ENCODE data around the gene PLEKHH2.
A peak's percentile ranks its signal among the peaks of the same experiment; 100 is the strongest.
"Not testable (repeated sequence)": the region's sequence is repeated elsewhere in the genome, so short reads cannot be mapped to it uniquely, and the experiment has no call there.

PLEKHH2 gene

DNA sequence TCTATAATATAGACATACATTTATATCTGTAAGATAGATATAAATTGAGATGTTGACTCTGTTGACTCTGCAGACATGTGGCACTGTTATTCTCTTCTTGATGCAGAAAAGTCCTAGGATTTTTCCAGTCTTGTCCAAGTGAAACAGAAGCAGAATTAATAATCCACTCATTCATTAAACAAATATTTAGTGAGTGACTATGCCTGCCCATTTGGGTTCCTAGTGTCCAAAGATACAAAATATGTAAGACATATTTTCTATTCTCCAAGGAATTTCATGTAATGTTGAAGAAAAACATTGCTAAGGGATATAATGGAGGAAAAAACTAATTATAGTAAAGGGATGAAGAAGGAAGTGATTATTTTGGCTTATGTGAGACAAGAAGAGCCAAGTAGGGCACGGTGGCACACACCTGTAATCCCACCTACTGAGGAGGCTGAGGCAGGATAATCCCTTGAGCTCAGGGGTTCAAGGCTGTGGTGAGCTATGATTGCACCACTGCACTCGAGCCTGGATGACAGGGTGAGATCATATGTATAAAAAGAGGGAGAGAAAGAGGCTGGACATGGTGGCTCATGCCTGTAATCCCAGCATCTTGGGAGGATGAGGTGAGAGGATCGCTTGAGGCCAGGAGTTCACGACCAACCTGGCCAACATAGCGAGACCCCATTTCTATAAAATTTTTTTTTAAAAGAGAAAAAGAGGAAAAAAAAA lies 19.9 kb upstream of the PLEKHH2 start:
- DNase-seq (ENCODE audit: low read depth, low spot score): no peak
- H3K4me3 ChIP-seq (ENCODE audit: low read depth, low read length): no peak overlapping the region
- in situ Hi-C loops (cut with HindIII; ENCODE audit: low sequenced_read_pairs): no loop called here
- TF ChIP-seq, protein P1, sequence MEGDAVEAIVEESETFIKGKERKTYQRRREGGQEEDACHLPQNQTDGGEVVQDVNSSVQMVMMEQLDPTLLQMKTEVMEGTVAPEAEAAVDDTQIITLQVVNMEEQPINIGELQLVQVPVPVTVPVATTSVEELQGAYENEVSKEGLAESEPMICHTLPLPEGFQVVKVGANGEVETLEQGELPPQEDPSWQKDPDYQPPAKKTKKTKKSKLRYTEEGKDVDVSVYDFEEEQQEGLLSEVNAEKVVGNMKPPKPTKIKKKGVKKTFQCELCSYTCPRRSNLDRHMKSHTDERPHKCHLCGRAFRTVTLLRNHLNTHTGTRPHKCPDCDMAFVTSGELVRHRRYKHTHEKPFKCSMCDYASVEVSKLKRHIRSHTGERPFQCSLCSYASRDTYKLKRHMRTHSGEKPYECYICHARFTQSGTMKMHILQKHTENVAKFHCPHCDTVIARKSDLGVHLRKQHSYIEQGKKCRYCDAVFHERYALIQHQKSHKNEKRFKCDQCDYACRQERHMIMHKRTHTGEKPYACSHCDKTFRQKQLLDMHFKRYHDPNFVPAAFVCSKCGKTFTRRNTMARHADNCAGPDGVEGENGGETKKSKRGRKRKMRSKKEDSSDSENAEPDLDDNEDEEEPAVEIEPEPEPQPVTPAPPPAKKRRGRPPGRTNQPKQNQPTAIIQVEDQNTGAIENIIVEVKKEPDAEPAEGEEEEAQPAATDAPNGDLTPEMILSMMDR (IDR thresholded peaks at IDR 0.05; ENCODE audit: low read depth, low read length): no peak

DNA sequence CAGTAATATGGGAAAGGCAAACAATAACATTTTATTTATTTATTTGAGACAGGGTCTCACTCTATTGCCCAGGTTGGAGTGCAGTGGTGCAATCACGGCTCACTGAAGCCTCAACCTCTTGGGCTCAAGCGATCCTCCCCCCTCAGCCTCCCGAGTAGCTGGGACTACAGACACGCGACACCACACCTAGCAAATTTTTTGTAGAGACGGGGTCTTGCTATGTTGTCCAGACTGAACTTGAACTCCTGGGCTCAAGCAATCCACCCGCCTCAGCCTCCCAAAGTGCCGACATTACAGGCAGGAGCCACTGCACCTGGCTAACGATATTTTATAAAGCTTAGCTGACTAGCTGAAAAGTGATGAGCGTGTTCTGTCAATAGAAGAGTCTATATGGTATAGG lies 17.5 kb upstream of the PLEKHH2 start:
- no peak for DNase-seq (ENCODE audit: low read depth, low spot score)
- in situ Hi-C loops (cut with HindIII; ENCODE audit: low sequenced_read_pairs): no loop called here
- no peak overlapping the region for H3K4me3 ChIP-seq (ENCODE audit: low read depth, low read length)
- TF ChIP-seq, protein P1 (IDR thresholded peaks at IDR 0.05; ENCODE audit: low read depth, low read length): no peak

DNA sequence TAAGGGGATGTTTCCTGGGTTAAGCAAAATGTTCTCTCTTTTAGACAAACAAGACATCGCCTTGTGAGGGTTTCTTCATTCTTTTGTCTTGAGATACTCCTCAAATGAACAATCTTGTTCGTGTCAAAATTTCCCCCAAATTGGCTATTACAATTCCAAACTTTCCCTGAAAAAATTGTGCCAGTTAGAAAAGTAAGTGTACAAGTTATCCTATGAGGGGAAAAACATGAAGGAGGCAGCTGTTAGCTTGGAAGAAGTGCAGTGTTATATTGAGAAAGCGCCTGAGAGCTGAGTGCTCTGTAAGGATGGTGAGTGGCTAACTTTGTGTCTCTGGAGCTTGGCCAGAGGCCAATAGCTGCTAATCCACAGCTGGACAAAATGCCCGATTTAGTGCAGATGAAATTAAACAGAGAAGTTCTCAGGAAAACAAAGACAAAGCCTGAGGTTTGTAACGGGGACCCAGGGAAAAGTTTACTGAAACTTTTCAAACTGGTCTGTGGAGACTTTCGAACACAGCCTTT lies 14.1 kb upstream of the PLEKHH2 start:
- DNase-seq (ENCODE audit: low read depth, low spot score): no peak
- TF ChIP-seq, protein P1 (IDR thresholded peaks at IDR 0.05; ENCODE audit: low read depth, low read length): no peak
- in situ Hi-C loops (cut with HindIII; ENCODE audit: low sequenced_read_pairs): no loop called here
- no peak overlapping the region for H3K4me3 ChIP-seq (ENCODE audit: low read depth, low read length)

DNA sequence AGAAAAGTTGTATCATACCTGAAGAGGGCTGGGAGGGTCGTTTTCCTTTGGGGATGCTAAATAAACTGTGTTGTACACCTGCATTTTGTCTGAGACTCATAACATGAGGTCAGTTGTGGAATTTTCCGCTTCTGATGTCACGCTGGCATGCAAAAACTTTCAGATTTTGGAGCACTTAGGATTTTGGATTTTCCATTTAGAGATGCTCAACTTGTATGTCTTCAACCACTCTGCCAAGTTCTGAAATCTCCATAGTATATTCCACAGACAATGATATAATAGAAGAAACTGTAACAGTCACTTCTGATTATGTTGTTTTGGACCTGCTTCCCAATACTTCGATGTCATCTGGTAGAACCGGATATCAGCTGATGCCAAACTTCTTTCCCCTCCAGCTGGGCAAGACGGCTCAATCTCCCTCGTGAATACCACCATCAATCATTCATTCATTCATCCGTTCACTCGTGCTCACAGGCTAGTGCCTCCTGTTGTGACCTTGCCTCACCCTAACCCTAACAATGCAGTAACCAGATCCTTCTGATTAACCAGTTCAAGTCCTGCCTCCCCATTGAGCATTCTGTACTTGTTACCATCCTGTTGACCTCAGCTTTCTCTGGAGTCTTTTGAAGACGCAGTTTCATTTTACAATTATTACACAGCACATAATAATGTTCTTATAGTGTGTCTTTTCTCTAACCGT lies 5.3 kb upstream of the PLEKHH2 start:
- no peak for DNase-seq (ENCODE audit: low read depth, low spot score)
- TF ChIP-seq, protein P1 (IDR thresholded peaks at IDR 0.05; ENCODE audit: low read depth, low read length): no peak
- in situ Hi-C loops (cut with HindIII; ENCODE audit: low sequenced_read_pairs): no loop called here
- no peak overlapping the region for H3K4me3 ChIP-seq (ENCODE audit: low read depth, low read length)

DNA sequence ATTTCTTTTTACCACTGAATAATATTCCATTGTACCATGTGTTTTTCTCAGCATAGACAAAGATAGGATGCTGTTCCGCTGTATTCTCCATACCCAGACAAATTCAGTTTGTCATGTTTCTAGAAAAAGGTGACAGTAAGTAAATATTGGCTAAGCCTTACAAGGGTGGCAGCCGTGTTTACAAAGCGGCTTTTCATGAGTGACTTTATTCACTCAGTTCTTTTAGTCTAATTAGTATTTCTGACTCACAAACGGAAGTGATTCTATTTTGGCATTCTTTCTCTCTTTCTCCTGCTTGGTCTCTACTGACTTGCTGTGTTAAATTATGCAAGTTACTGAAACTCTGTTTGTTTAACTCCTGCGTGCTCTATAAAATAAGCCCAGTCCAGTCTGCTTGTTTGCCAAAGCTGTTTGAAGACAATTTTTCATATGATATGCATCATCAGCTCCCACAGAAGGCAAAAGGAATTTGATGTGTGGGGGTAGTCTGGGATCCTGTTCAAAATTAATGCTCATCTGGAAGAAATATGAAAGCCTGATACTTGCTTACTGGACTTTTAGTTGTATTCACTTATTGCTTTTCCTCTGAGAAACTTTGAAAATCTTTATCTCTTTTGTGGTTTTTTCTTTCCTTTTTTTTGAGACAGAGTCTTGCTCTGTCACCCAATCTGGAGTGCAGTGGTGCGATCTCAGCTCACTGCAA lies 2.3 kb upstream of the PLEKHH2 start:
- peak; percentile 76 for DNase-seq (ENCODE audit: low read depth, low spot score)
- no peak overlapping the region for H3K4me3 ChIP-seq (ENCODE audit: low read depth, low read length)
- in situ Hi-C loops (cut with HindIII; ENCODE audit: low sequenced_read_pairs): no loop called here
- TF ChIP-seq, protein P1 (IDR thresholded peaks at IDR 0.05; ENCODE audit: low read depth, low read length): no peak

DNA sequence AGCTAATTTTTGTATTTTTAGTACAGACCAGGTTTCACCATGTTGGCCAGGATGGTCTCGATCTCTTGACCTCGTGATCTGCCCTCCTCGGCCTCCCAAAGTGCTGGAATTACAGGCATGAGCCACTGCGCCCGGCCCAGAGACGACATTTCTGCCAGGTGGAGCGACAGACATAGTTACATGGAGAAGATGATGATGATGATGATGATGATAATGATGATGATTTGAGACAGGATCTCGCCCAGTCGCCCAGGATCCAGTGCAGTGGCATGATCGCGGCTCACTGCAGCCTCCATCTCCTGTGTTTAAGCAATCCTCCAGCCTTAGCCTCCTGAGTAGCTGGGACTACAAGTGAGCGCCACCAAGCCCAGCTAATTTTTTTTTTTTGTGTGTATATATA lies 907 bp upstream of the PLEKHH2 start:
- in situ Hi-C loops (cut with HindIII; ENCODE audit: low sequenced_read_pairs); DNase-seq (ENCODE audit: low read depth, low spot score); H3K4me3 ChIP-seq (ENCODE audit: low read depth, low read length): not testable (repeated sequence)
